ENCODE data around the gene CFAP161. TPM values are rescaled to one million over a fixed set of nuclear protein-coding genes. Genes with fewer than 3 reads are reported as not detected.

The CFAP161 gene
- total RNA-seq, 1 donor from 2014 or later: 2.7 TPM

- no peak for DNase-seq
These were observed 51.7 kb downstream of the CFAP161 start for GRCh38 chr15:81185631-81186295.

GRCh38 chr15:81188354-81188753, 54.3 kb downstream of the CFAP161 start:
- DNase-seq: no peak

- DNase-seq: no peak
These were observed 55.7 kb downstream of the CFAP161 start for GRCh38 chr15:81189583-81190283.

GRCh38 chr15:81190922-81191507, 56.9 kb downstream of the CFAP161 start:
- no peak for DNase-seq

- DNase-seq: no peak
These were observed 57.6 kb downstream of the CFAP161 start for GRCh38 chr15:81191701-81192100.

GRCh38 chr15:81194723-81195122, 60.7 kb downstream of the CFAP161 start:
- no peak for DNase-seq

- no peak for DNase-seq
These were observed 61.3 kb downstream of the CFAP161 start for GRCh38 chr15:81195339-81195864.

GRCh38 chr15:81196576-81197254, 62.6 kb downstream of the CFAP161 start, which contains the start of gene IL16:
TSS of gene IL16 (plus strand) at chr15:81196879. CDS start at chr15:81225400, 28,521 bp downstream.
- no peak for DNase-seq

- no peak for DNase-seq
These were observed 63.2 kb downstream of the CFAP161 start for GRCh38 chr15:81197255-81197630.

- no peak for DNase-seq
These were observed 63.7 kb downstream of the CFAP161 start for GRCh38 chr15:81197688-81198281.

Other genes with a start within 250 kb of the CFAP161 start
- 14.7 TPM for gene MESD, start 144.5 kb upstream of the CFAP161 start, total RNA-seq
- gene TLNRD1, start 133.3 kb upstream of the CFAP161 start, total RNA-seq: 8.6 TPM
- 0.62 TPM for gene IL16, start 62.6 kb downstream of the CFAP161 start, total RNA-seq
- gene STARD5, start 189.9 kb downstream of the CFAP161 start, total RNA-seq: 5.9 TPM
- 0.47 TPM for gene TMC3, start 239.9 kb downstream of the CFAP161 start, total RNA-seq

Data from occipital lobe (tissue), 2 donors.